GM18505 (cell line): ENCODE results near the gene RFNG.
A peak's percentile ranks its signal among the peaks of the same experiment; 100 is the strongest.

ENCODE experiments used
- ATAC-seq: cut with Tn5 transposase; IDR thresholded peaks from one replicate; pipeline ENCODE4 v1.9.1; 2021; ENCODE audit not compliant: unreplicated experiment
- POLR2A ChIP-seq: IDR thresholded peaks from 4 replicates; pipeline ENCODE4 v1.6.1; 2011; ENCODE audit warnings: borderline replicate concordance; ENCODE audit not compliant: insufficient read depth, insufficient read length; ENCODE audit errors: extremely low read depth

RFNG gene

DNA sequence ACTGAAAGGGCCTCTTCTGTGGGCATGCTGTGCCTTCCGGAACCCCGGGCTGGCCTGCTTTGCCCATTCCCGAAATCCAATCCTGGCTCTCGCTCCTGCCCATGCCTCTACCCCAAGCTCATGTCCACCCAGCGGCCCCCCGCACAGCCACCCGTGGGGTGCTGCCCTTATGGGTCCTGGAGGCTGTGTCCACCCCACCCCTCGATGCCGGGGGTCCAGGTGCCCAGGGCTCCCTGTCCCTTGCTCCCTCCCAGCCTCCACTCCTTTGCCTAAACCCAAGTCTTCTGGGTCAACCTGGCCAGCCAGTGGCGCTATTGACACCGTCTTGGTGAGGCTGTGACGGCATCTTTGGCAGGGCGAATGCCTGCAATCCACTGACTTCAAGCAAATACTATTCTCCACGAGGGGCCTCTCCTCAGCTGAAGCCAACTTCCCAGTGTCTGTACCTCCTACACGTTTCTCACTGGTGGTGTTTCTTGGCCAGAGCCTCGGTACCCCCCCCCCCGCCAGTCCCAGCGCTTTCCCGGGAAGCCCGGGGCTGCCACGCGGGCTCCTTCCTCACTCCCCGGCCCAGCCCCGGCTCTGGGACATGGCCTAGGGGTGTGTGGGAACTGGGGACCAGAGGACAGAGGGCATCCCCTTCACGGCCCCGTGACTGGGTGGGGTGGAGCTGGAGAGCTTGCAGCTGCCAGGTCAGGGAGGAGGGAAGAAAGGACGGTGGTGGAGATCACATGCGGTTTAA lies 26.2 kb upstream of the RFNG start:
- no peak for ATAC-seq
- TF ChIP-seq POLR2A, result no peak

DNA sequence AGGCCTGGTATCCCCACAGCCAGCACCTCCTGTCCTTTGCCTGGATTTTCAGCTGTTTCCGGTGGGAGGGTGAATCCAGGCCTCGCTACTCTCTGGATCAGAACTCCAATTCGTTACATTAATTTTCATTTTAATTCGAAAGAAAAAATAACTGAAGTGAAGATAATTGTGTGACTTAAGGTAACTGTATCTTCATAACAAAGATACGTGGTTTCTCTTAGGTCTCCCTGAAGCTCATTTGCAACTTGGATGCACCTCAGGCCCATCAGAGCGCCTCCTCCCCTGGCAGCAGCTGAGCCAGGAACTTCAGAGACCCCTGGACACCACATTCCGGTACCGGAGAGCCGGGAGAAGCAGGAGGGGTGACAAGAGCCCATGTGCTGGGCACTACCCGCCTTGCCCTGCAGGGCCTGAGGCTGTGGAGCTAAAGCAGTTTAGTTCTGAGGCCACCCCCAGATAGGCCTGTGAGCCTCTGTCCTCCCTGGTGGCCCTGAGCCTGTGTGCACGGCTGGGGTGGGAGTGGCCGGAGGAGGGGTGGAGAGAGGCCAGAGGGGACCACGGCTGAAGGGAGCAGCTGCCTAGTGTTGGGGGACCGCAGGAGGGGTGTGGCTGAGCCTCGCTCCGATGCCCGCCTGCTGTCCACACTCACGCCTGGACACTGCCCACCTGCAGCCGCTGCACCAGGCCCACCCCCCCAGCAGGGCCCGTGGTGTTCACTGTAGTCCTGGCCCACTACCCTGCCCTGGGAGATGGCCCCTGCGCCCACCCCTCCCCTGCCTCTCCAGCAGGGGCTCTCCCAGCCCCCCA lies 25.4 kb upstream of the RFNG start:
- peak; percentile 52 for TF ChIP-seq POLR2A
- ATAC-seq, result no peak

DNA sequence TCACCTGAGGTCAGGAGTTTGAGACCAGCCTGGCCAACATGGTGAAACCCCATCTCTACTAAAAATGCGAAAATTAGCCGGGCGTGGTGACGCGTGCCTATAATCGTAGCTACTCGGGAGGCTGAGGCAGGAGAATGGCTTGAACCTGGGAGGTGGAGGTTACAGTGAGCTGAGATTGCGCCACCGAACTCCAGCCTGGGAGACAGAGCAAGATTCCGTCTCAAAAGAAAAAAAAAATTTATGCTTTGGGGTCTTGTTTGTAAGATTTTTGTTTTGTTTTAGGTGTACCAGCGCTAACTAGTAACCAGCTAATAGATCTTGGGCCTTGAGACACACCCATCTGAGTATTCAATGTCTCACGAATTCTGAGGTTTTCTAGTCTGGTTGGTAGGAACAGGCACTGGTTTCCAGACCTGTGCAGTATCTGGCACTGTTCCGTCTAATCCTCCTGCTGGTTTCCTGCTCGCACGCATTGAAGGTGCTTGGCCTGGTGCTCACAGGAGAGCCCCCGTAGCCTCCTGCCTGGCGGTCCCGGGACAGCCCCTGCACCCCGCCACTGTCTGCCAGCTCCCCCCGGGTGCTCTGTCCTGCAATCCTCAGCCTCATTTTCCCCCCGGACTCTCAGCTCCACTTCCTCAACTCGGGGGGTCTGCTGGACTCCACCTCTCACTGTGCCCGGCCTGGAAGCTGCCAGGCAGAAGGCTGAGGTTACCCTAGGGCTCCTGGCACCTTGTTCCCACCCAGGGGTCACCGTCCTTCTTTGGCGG lies 24.6 kb upstream of the RFNG start:
- no peak for ATAC-seq
- no peak for TF ChIP-seq POLR2A

DNA sequence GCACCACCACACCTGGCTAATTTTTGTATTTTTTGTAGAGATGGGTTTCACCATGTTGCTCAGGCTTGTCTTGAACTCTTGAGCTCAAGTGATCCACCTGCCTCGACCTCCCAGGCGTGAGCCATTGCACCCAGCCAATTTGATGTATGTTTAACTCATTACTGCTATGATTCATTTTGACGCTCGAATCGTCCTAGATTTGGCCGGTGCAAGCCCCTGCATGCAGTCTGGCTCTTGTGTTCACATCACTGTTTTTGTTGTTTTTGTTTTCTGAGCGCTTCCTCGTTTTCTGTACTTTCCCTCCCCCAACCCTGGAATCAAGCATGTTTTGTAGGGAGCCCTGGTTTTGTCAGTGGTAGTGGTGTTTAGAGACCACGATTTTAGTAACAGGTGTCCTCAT lies 21.8 kb upstream of the RFNG start:
- TF ChIP-seq POLR2A, result no peak
- no peak for ATAC-seq

DNA sequence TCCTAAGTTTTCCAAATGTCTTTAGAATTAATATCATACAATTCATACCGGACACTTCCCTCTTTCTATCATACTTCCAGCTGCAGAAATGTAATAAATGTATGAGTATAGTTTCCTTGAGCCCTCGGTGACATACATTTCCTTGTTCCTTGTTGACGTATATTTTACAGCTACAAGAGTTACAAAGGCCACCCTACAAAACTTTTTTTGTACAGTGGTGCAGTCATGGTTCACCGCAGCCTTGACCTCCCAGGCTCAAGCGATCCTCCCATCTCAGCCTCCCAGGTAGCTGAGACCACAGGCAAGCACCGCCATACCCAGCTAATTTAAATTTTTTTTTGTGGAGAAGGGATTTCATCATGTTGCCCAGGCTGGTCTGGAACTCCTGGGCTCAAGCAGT lies 21.2 kb upstream of the RFNG start:
- TF ChIP-seq POLR2A, result no peak
- ATAC-seq, result no peak

DNA sequence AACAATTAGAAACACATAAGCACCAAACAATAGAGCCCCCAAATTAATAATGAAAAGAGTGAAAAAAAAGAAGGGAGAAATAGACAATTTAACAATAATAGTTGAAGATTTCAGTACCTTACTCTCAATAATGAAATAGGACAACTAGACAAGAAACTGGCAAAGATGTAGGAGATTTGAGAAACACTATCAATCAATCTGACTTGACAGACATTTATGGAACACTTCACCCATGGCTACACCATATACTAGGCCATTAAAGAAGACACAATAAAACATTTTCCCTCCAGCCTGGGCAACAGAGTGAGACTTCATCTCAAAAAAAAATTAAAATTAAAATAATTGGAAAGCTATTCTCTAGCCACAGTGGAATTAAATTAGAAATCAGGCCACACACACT lies 19.0 kb upstream of the RFNG start:
- ATAC-seq, result no peak
- no peak for TF ChIP-seq POLR2A

DNA sequence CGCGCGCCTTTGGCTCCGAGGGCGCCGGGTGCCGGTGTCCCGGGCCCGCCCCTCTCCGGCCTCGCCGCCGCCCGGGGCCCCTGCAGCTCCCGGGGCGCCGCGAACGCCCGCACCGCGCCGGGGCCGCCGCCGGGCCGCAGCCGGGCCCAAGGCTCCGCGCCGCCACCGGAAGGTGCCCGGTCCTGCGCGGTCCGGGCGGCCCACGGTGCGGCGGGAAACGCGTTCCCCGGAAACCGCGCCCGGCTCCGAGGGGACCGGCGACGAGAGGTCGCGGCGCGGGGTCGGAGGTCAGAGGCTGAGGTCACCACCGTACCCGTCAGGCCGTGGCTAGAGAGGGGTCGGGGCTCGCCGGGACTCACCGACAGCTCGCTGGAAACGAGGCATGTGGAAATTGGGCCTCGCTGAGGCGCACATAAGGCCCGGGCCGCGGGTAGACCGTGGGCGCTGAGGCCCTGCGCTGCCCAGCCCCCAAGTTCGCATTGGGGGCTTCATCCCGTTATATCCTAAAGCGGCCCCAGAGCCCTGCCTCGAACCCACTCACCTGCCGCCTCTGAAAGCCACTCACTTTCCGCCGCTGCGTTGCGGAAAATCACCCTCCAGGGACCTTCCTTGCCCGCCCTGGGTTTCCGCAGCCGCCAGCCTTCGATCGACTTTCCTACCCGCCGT lies 14.2 kb upstream of the RFNG start, which contains the start of gene DUS1L:
TSS of gene DUS1L (minus strand) at position 167 of the 666 bp plus-strand sequence. CDS start 745 bp downstream, outside the sequence.
- ATAC-seq, result peak; percentile 54
- TF ChIP-seq POLR2A, result peak; percentile 68

DNA sequence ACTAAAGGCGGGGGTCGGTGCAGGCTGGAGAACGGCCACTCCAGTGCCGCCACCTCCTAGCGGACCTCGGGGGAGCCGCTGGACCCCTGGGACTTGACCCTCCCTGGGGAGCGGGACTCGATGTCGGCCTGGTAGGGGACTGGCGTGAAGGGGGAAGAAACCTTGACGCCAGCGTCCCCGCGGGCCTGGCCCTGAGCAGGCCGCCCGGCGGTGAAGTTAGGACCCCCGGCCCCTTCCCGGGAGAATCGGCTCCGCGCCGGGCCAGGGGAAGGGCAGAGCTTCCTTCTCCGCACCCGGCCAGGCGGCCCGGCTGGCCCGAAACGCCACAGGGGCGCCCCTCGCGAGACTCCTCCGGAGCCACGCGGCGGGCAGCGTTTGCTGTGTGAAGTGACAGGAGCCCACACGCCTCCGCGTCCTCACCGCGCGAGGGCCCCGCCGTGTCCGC lies 13.6 kb upstream of the RFNG start:
- no peak for TF ChIP-seq POLR2A
- ATAC-seq, result peak; percentile 29

DNA sequence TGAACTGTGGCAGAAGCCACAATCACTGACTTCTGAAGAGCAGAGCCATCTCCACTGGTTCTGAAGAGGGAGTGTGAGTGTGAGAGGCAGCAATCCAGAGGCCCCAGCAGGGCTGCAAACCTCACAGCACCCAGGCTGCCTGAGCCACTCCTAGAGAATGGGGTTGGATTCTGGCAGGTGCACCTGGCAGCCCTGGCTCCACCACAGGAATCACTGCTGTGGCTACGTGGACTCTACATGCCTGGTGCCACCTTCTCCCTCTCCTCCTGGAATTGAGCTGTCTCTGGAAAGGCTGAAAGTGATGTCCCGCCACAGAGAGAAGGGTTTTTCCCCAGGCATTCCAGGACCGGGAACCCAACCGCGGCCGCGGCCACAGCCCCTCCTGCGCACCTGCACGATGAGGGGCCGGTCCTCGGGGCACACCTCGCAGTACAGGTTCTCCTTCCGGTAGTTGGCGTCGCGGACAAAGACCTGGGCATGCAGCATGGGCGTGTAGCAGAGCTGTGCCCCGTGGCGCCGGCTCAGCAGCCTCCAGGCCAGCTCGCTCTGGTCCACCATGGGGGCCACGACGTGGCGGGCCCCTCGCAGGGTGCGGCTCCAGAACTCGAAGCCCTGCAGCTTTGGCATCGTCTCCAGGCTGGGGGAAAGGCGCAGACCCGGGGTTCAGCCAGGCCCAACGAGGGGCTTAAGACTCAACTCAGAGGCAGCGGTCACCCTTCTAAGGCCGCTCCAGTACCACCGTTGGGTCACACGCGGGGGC lies 13.0 kb upstream of the RFNG start:
- TF ChIP-seq POLR2A, result peak; percentile 19
- ATAC-seq, result no peak

DNA sequence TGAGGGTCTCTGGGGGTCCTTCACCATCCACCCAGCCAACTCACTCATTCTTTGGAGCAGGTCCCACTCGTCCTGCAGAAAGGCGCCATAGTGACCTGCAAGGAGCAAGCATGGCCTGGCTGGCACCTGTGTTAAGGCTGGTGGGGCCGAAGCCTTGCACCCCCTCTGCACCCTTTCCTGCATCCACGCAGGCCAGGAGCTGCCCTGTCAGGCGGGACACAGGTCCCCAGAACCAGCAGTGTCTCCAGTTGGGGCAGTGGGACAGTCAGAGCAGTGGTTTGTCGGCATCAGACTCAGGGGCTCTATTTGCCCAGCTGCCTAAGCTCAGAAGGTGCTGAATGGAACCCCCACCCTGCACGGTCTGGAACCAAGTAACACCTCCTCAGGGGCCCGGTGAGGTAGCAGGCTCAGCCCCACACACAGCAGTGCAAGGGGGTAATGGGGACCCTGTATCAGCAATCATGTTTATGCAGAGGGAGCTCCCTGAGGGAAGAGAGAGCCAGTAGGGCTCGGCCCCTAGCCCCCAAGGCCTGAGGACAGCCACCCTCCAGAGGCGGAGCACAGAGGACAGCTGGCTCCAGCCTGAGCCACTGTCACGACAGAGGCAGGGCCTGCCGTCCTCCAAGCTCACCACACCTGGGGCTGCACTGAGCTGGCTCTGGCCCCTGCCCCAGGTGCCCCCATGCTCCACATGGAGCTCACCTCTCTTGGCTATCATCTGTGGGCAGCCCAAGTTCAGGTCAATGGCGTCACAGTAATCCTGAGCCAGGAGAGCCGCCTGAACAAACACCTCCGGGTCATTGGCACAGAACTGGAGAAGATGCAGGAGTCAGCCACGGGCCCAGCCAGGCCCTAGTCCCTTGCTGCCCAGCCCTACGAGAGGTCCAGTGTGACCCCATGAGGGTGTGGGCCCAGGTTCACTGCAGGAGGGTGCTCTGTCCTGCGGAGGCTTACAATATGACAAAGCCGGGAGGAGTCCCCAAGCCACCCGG lies 12.1 kb upstream of the RFNG start:
- no peak for ATAC-seq
- no peak for TF ChIP-seq POLR2A

DNA sequence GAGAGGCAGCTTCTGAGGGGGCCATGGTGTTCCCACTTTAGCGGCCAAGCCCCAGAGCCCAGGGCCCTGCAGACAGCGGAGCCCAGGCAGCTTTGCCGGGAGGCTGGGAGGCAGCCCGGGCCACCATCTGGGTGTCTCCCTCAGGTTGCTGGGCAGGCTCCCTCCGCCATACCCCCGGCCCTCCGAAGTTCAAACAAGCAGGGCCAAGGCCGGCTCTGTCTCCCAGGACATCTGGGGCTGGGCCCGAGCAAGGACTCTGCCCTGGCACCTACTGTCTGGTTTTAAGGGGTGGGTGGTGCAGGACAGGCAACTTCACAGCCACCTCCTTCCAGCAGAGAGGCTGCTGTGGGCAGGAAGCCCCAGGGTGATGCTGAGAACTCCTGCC lies 11.4 kb upstream of the RFNG start:
- no peak for ATAC-seq
- no peak for TF ChIP-seq POLR2A
